Adrenal gland (tissue), 12 donors: ENCODE data around the gene KAT6B. TPM values are rescaled to one million over a fixed set of nuclear protein-coding genes. Genes with fewer than 3 reads are reported as not detected.

Experiments used
- DNase-seq, 7 donors: peaks; one replicate each; pipeline ENCODE4 v3.0.0-alpha.2; 2019 to 2020
- H3K27ac ChIP-seq, 5 donors: fragments of 200-600 bp; sonication (generic) in 4 of 5; 1 replicate in 3 of 5; 2 replicates in 2 of 5; pipeline versions ENCODE4 v1.5.1 to v1.8.0; 2016 to 2020; ENCODE audit warnings: mild to moderate bottlenecking in 1 of 5
- H3K27me3 ChIP-seq: fragments of 200-600 bp; 2 replicates; pipeline ENCODE4 v1.8.0; 2021
- H3K36me3 ChIP-seq, 2 donors: fragments of 200-600 bp; replicated peaks in 1 of 2; 1 replicate in 1 of 2; 2 replicates in 1 of 2; pipeline versions ENCODE4 v1.5.1 to v1.8.0; 2018 to 2022
- H3K4me1 ChIP-seq, 2 donors: fragments of 200-600 bp; replicated peaks in 1 of 2; 1 replicate in 1 of 2; 2 replicates in 1 of 2; pipeline versions ENCODE4 v1.5.1 to v1.8.0; 2018 to 2021
- H3K4me3 ChIP-seq, 4 donors: fragments of 200-600 bp; sonication (generic) in 3 of 4; one replicate each; pipeline ENCODE4 v1.5.1; 2016 to 2018
- H3K9me3 ChIP-seq, 3 donors: fragments of 200-600 bp; sonication (generic) in 1 of 3; replicated peaks in 1 of 3; 1 replicate in 2 of 3; 2 replicates in 1 of 3; pipeline versions ENCODE4 v1.5.1 to v1.8.0; 2016 to 2021
- POLR2A ChIP-seq, 2 donors: fragments of 450-650 bp; IDR thresholded peaks; one replicate each; pipeline ENCODE4 v1.6.1; 2017; ENCODE audit warnings: antibody characterized with exemption in 2 of 2, mild to moderate bottlenecking in 2 of 2, moderate library complexity in 1 of 2
- WGBS, 4 donors: extraction: QIAGEN DNeasy Blood & Tissue Kit in 2 of 4; methylation state at CpG; one replicate each; pipeline versions ENCODE4 v1.1.5 to v1.1.7; 2013 to 2017; 5-methylcytosine and 5-hydroxymethylcytosine counted together
- intact Hi-C, 2 donors: fragments of 100-400 bp; cut with DNase I; formaldehyde crosslinking; loops; one replicate each; pipeline versions ENCODE4 v1.14.1 to v1.15.0; 2022 to 2023
- polyA plus RNA-seq, 3 donors: library from polyadenylated mRNA; stranded (reverse); fragments of 200-250 nt in 2 of 3; fragments of 350-450 nt in 1 of 3; fragmentation: Illumina TruSeq in 1 of 3; extraction: RNeasy Lipid Tissue Mini Kit (QIAGEN cat#74804) in 1 of 3; gene quantifications; one replicate each; pipeline ENCODE4 v1.2.3, GENCODE V29; 2013 to 2014
- total RNA-seq, 9 donors: library from RNA; depleted of rRNA in 4 of 9; stranded (reverse); fragments of >200 nt in 4 of 9; fragments of 120-200 nt in 1 of 9; fragmentation: NEBNext Ultra II Directional in 1 of 9; extraction: Animal tissue kit (Norgen Biotek cat#: 25700) in 1 of 9; gene quantifications; one replicate each; pipeline versions ENCODE4 v1.1.0 to v1.2.4, GENCODE V29; 2013 to 2023
- TF ChIP-seq, protein P1 (sequence below), 6 experiments: fragments of 450-650 bp in 4 of 6; fragments of 200-600 bp in 2 of 6; sonication (generic) in 1 of 6; IDR thresholded peaks; 1 replicate in 5 of 6; 2 replicates in 1 of 6; pipeline versions ENCODE4 v1.5.1 to v1.8.0; 2016 to 2021; ENCODE audit warnings: antibody characterized with exemption in 6 of 6, mild to moderate bottlenecking in 2 of 6, moderate library complexity in 1 of 6
- donor health status: healthy with polysubstance abuse.
- donor health status: Bipolar disorder and iron deficiency.
- donor health status: DM: yes; HTN: yes; CAD: no.
- donor health status: DM: no; HTN: no; CAD: no.
- donor health status: DM: no; HTN: no; CAD: no.
- donor health status: DM: yes; HTN: yes; CAD: no.

Gene KAT6B
- total and polyA plus RNA-seq, 12 donors = 6.0 to 50.2 (median 25.8) TPM

- Histone ChIP-seq H3K36me3 (no peaks in the 10 kb centered on the region), H3K4me1 (peaks cover 9 to 27% of the 10 kb centered on the region in 2 donors), H3K27ac (no peak overlapping the region), H3K27me3 (no peaks in the 10 kb centered on the region), H3K9me3 (no peaks in the 10 kb centered on the region), H3K4me3 (no peak overlapping the region)
- intact Hi-C loops = no loop called here
- no peak for TF ChIP-seq POLR2A (IDR thresholded peaks at IDR 0.05)
- WGBS, 4 donors = 81 to 84% (median 83%) methylated on average over 2 of the region's 2 CpGs
- no peak for DNase-seq
These were observed 126.8 kb downstream of the KAT6B start for GRCh38 chr10:74953214-74953613.

DNA sequence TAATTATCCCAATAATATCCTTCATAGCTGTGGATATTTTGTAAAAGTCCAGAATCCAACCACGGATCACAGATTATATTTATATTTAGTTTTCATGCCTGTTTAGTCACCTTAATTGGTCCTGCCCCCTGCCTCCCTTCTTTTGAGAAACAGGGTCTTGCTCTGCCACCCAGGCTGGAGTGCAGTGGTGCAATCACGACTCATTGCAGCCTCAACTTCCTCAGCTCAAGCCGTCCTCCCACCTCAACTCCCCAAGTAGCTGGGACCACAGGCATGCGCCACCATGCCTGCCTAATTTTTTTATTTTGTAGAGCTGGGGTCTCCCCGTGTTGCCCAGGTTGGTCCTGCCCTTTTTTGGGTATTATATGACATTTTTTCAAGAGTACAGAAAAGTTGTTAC, 129.4 kb downstream of the KAT6B start:
- WGBS, 4 donors = 90 to 97% (median 93%) methylated on average over 5 of the region's 5 CpGs
- no peak for TF ChIP-seq POLR2A (IDR thresholded peaks at IDR 0.05)
- TF ChIP-seq, protein P1, sequence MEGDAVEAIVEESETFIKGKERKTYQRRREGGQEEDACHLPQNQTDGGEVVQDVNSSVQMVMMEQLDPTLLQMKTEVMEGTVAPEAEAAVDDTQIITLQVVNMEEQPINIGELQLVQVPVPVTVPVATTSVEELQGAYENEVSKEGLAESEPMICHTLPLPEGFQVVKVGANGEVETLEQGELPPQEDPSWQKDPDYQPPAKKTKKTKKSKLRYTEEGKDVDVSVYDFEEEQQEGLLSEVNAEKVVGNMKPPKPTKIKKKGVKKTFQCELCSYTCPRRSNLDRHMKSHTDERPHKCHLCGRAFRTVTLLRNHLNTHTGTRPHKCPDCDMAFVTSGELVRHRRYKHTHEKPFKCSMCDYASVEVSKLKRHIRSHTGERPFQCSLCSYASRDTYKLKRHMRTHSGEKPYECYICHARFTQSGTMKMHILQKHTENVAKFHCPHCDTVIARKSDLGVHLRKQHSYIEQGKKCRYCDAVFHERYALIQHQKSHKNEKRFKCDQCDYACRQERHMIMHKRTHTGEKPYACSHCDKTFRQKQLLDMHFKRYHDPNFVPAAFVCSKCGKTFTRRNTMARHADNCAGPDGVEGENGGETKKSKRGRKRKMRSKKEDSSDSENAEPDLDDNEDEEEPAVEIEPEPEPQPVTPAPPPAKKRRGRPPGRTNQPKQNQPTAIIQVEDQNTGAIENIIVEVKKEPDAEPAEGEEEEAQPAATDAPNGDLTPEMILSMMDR (IDR thresholded peaks at IDR 0.05) = no peak
- no peak overlapping the region for H3K4me3 ChIP-seq
- no peaks in the 10 kb centered on the region for H3K27me3 ChIP-seq
- H3K4me1 ChIP-seq = peaks cover 9 to 12% of the 10 kb centered on the region in 2 donors
- no peak overlapping the region for H3K27ac ChIP-seq
- H3K36me3 ChIP-seq = no peaks in the 10 kb centered on the region
- DNase-seq = no peak
- intact Hi-C loops = no loop called here
- H3K9me3 ChIP-seq = no peaks in the 10 kb centered on the region

- H3K9me3 ChIP-seq = no peaks in the 10 kb centered on the region
- peak overlapping the region in 1 of 4 donors; percentile 22 for H3K4me3 ChIP-seq
- no peak for DNase-seq
- TF ChIP-seq, protein P1 (IDR thresholded peaks at IDR 0.05) = no peak
- H3K27ac ChIP-seq = no peak overlapping the region
- intact Hi-C loops = no loop called here
- WGBS, 4 donors = 59 to 73% (median 65%) methylated on average over 1 of the region's 1 CpG
- no peaks in the 10 kb centered on the region for H3K27me3 ChIP-seq
- peaks cover 9 to 12% of the 10 kb centered on the region in 2 donors for H3K4me1 ChIP-seq
- H3K36me3 ChIP-seq = no peaks in the 10 kb centered on the region
These were observed 130.2 kb downstream of the KAT6B start for GRCh38 chr10:74956555-74957111.

DNA sequence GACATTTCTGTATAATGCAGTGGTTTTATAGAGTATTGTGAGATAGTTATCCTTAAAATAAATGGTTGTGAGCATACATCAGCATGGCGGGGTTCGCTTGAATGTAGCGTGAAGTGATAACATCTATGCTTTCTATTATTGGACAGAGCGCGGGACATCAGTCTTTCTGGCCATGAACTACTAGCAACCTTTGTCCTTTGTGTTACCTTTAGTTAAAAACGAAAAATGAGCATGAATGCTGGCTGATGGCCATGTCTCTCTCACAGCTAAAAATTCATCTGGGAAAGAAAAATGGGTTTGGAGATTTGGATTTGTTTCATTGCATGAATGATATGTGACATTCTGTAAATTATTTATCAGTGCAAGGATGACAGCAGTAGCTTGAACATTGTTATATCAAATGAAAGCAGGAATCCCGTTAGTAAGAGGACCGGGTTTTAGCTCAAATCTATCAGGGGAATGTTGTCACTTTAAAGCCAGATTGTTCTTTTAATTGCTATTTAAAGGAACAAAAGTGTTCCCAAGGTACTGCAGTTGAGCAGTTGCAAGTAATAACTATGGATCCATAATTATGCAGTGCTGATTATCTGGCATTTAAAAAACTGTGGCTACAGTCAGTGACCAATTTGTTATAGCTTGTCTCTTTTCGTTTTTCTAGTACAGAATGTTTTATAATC, 131.0 kb downstream of the KAT6B start:
- no peaks in the 10 kb centered on the region for H3K9me3 ChIP-seq
- H3K36me3 ChIP-seq = no peaks in the 10 kb centered on the region
- H3K27me3 ChIP-seq = no peaks in the 10 kb centered on the region
- intact Hi-C loops = no loop called here
- peak overlapping the region in 1 of 4 donors; percentile 22 for H3K4me3 ChIP-seq
- H3K4me1 ChIP-seq = peaks cover 9 to 12% of the 10 kb centered on the region in 2 donors
- H3K27ac ChIP-seq = no peak overlapping the region
- peak in 2 of 7 donors; percentile 22 to 26 for DNase-seq
- no peak for TF ChIP-seq POLR2A (IDR thresholded peaks at IDR 0.05)
- TF ChIP-seq, protein P1 (IDR thresholded peaks at IDR 0.05) = no peak
- WGBS, 4 donors = 16 to 26% (median 19%) methylated on average over 9 of the region's 9 CpGs

- peaks cover 9 to 12% of the 10 kb centered on the region in 2 donors for H3K4me1 ChIP-seq
- no peak overlapping the region for H3K4me3 ChIP-seq
- no peak overlapping the region for H3K27ac ChIP-seq
- 94 to 98% (median 97%) methylated on average over 3 of the region's 3 CpGs for WGBS, 4 donors
- intact Hi-C loops = no loop called here
- no peaks in the 10 kb centered on the region for H3K27me3 ChIP-seq
- H3K9me3 ChIP-seq = no peaks in the 10 kb centered on the region
- H3K36me3 ChIP-seq = no peaks in the 10 kb centered on the region
- TF ChIP-seq, protein P1 (IDR thresholded peaks at IDR 0.05) = no peak
- no peak for TF ChIP-seq POLR2A (IDR thresholded peaks at IDR 0.05)
- DNase-seq = no peak
These were observed 131.9 kb downstream of the KAT6B start for GRCh38 chr10:74958316-74958715.
